GM23338 (cell line): ENCODE results near the gene FAM9A. TPM values are rescaled to one million over a fixed set of nuclear protein-coding genes. Genes with fewer than 3 reads are reported as not detected.

ENCODE experiments used
- ATAC-seq: fragments of 200-7000 bp; cut with Tn5 transposase; 3 replicates; pipeline ENCODE4 v1.9.1; 2020
- DNase-seq: peaks from one replicate; pipeline ENCODE4 v3.0.0-alpha.2; 2015; ENCODE audit warnings: low spot score
- H2AFZ ChIP-seq: fragments of 200-600 bp; sonication (generic); 2 replicates; pipeline ENCODE4 v1.8.0; 2016; ENCODE audit warnings: antibody characterized with exemption, mild to moderate bottlenecking, moderate library complexity
- H3F3A ChIP-seq: fragments of 200-600 bp; sonication (generic); replicated peaks from 2 replicates; pipeline ENCODE4 v1.8.0; 2017; ENCODE audit warnings: antibody characterized with exemption, mixed run types, low read depth
- H3K27ac ChIP-seq: fragments of 200-600 bp; sonication (generic); 2 replicates; pipeline ENCODE4 v1.6.1; 2016; ENCODE audit warnings: low read depth
- H3K27me3 ChIP-seq: fragments of 200-600 bp; sonication (generic); 2 replicates; pipeline ENCODE4 v1.8.0; 2016; ENCODE audit warnings: mild to moderate bottlenecking, mixed run types, moderate library complexity; ENCODE audit not compliant: insufficient read depth
- H3K36me3 ChIP-seq: fragments of 200-600 bp; sonication (generic); 2 replicates; pipeline ENCODE4 v1.8.0; 2016; ENCODE audit warnings: mild to moderate bottlenecking; ENCODE audit not compliant: insufficient read depth
- H3K4me1 ChIP-seq: fragments of 200-600 bp; sonication (generic); 2 replicates; pipeline ENCODE4 v1.8.0; 2016; ENCODE audit warnings: mild to moderate bottlenecking, moderate library complexity; ENCODE audit not compliant: insufficient read depth
- H3K4me2 ChIP-seq: fragments of 200-600 bp; sonication (generic); 2 replicates; pipeline ENCODE4 v1.7.1; 2017; ENCODE audit warnings: mixed run types
- H3K4me3 ChIP-seq: fragments of 200-600 bp; sonication (generic); 2 replicates; pipeline ENCODE4 v1.6.1; 2016; ENCODE audit warnings: mixed run types
- H3K79me2 ChIP-seq: fragments of 200-600 bp; sonication (generic); replicated peaks from 2 replicates; pipeline ENCODE4 v1.8.0; 2017; ENCODE audit warnings: mild to moderate bottlenecking; ENCODE audit not compliant: insufficient read depth
- H3K9me2 ChIP-seq: fragments of 200-600 bp; sonication (generic); 2 replicates; pipeline ENCODE4 v1.8.0; 2017; ENCODE audit not compliant: insufficient read depth
- H4K20me1 ChIP-seq: fragments of 200-600 bp; sonication (generic); replicated peaks from 2 replicates; pipeline ENCODE4 v1.8.0; 2017; ENCODE audit warnings: mild to moderate bottlenecking; ENCODE audit not compliant: insufficient read depth
- H3K27ac Mint-ChIP-seq: 2 replicates; pipeline ENCODE4 v1.8.0; 2020; ENCODE audit warnings: inconsistent platforms, mild to moderate bottlenecking, moderate library complexity, mixed read lengths
- H3K27me3 Mint-ChIP-seq: 3 replicates; pipeline ENCODE4 v1.8.0; 2022; ENCODE audit warnings: low read depth, mild to moderate bottlenecking, moderate library complexity, mixed read lengths, inconsistent platforms; ENCODE audit not compliant: insufficient read depth, poor library complexity
- H3K36me3 Mint-ChIP-seq: 3 replicates; pipeline ENCODE4 v1.8.0; 2021; ENCODE audit warnings: low read depth, mild to moderate bottlenecking, inconsistent platforms, moderate library complexity, mixed read lengths
- H3K4me1 Mint-ChIP-seq: 3 replicates; pipeline ENCODE4 v1.8.0; 2020; ENCODE audit warnings: mild to moderate bottlenecking, inconsistent platforms, mixed read lengths
- H3K4me3 Mint-ChIP-seq: 3 replicates; pipeline ENCODE4 v1.8.0; 2021; ENCODE audit warnings: moderate library complexity, mild to moderate bottlenecking, inconsistent platforms, mixed read lengths
- H3K9me3 Mint-ChIP-seq: 3 replicates; pipeline ENCODE4 v1.8.0; 2020; ENCODE audit warnings: moderate library complexity, mild to moderate bottlenecking, inconsistent platforms, mixed read lengths
- CREB1 ChIP-seq: fragments of 250-450 bp; sonication (Bioruptor Pico); IDR thresholded peaks from 2 replicates; pipeline ENCODE4 v1.5.0; 2020; ENCODE audit warnings: low read depth, mild to moderate bottlenecking, moderate library complexity
- EZH2 ChIP-seq: fragments of 200-600 bp; sonication (generic); IDR thresholded peaks from one replicate; pipeline ENCODE4 v1.8.0; 2017; ENCODE audit warnings: antibody characterized with exemption, mild to moderate bottlenecking, low read depth; ENCODE audit not compliant: unreplicated experiment
- EZH2phosphoT487 ChIP-seq: fragments of 200-600 bp; sonication (generic); IDR thresholded peaks from one replicate; pipeline ENCODE4 v1.8.1; 2018; ENCODE audit warnings: antibody characterized with exemption; ENCODE audit not compliant: unreplicated experiment
- JUNB ChIP-seq: IDR thresholded peaks from one replicate; pipeline ENCODE4 v1.6.1; 2016; ENCODE audit warnings: antibody characterized with exemption; ENCODE audit not compliant: unreplicated experiment
- POLR2AphosphoS5 ChIP-seq: IDR thresholded peaks from 2 replicates; pipeline ENCODE4 v1.6.1; 2016; ENCODE audit warnings: antibody characterized with exemption, low read depth
- ZNF114 ChIP-seq: fragments of 250-450 bp; sonication (Bioruptor Pico); IDR thresholded peaks from 2 replicates; pipeline ENCODE4 v1.5.0; 2020; ENCODE audit warnings: mild to moderate bottlenecking, moderate library complexity
- ZNF331 ChIP-seq: fragments of 250-450 bp; sonication (Bioruptor Pico); IDR thresholded peaks from 2 replicates; pipeline ENCODE4 v1.5.0; 2020; ENCODE audit warnings: low read depth, mild to moderate bottlenecking, moderate library complexity
- polyA plus RNA-seq: library from polyadenylated mRNA; unstranded; fragments of >200 nt; fragmentation: Nextera tagmentation; extraction: Ambion mirVana; gene quantifications from 2 replicates; pipeline ENCODE4 v1.2.1, GENCODE V29; 2016
- total RNA-seq: library from RNA; depleted of rRNA; stranded (reverse); fragments of >200 nt; shearing (Covaris generic); gene quantifications from 2 replicates; pipeline ENCODE4 v1.2.3, GENCODE V29; 2014
- TF ChIP-seq, protein P1 (sequence below): IDR thresholded peaks from one replicate; pipeline ENCODE4 v1.6.1; 2018; ENCODE audit warnings: antibody characterized with exemption; ENCODE audit not compliant: unreplicated experiment
- TF ChIP-seq, protein P2 (sequence below): IDR thresholded peaks from 2 replicates; pipeline ENCODE4 v1.6.1; 2016; ENCODE audit warnings: antibody characterized with exemption
- TF ChIP-seq, protein P3 (sequence below), 2 experiments: fragments of 200-600 bp in 1 of 2; sonication (generic) in 1 of 2; conservative IDR thresholded peaks; 2 replicates each; pipeline versions ENCODE4 v1.5.1 to v1.6.1; 2016 to 2017; ENCODE audit warnings: antibody characterized with exemption in 2 of 2, low read depth in 2 of 2, mild to moderate bottlenecking in 2 of 2, moderate library complexity in 1 of 2
- TF ChIP-seq, protein P4 (sequence below): fragments of 250-450 bp; sonication (Bioruptor Pico); IDR thresholded peaks from 2 replicates; pipeline ENCODE4 v1.5.0; 2020; ENCODE audit warnings: mild to moderate bottlenecking, moderate library complexity

The FAM9A gene
- total and polyA plus RNA-seq, 2 experiments from 2014 or later = not detected

DNA sequence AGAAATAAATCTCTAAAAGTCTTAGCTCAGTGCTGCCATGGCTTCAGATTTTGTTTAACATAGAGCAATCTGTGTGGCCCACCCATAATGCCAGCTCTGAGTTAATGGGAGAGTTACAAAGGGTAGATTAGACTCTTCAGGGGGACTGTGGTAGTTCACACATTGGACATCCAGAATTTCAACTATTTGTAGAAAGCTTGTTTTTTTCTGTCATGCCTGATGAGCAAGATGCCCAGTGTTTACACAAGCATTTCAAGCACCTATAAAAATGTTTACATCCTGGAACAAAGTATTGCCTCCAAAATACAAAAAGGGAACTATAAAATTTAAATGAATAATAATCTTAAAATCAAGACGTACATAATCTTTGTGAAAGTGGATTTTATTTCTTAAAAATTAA, 43.0 kb upstream of the FAM9A start (continued):
- TF ChIP-seq, protein P1, sequence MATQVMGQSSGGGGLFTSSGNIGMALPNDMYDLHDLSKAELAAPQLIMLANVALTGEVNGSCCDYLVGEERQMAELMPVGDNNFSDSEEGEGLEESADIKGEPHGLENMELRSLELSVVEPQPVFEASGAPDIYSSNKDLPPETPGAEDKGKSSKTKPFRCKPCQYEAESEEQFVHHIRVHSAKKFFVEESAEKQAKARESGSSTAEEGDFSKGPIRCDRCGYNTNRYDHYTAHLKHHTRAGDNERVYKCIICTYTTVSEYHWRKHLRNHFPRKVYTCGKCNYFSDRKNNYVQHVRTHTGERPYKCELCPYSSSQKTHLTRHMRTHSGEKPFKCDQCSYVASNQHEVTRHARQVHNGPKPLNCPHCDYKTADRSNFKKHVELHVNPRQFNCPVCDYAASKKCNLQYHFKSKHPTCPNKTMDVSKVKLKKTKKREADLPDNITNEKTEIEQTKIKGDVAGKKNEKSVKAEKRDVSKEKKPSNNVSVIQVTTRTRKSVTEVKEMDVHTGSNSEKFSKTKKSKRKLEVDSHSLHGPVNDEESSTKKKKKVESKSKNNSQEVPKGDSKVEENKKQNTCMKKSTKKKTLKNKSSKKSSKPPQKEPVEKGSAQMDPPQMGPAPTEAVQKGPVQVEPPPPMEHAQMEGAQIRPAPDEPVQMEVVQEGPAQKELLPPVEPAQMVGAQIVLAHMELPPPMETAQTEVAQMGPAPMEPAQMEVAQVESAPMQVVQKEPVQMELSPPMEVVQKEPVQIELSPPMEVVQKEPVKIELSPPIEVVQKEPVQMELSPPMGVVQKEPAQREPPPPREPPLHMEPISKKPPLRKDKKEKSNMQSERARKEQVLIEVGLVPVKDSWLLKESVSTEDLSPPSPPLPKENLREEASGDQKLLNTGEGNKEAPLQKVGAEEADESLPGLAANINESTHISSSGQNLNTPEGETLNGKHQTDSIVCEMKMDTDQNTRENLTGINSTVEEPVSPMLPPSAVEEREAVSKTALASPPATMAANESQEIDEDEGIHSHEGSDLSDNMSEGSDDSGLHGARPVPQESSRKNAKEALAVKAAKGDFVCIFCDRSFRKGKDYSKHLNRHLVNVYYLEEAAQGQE = no peak
- TF ChIP-seq ZNF114 (CRISPR knock-in tag) = no peak
- TF ChIP-seq ZNF331 (CRISPR knock-in tag) = no peak
- no peak for TF ChIP-seq EZH2
- no peak for TF ChIP-seq EZH2phosphoT487
- TF ChIP-seq JUNB = no peak
- TF ChIP-seq POLR2AphosphoS5 = no peak
- TF ChIP-seq, protein P2, sequence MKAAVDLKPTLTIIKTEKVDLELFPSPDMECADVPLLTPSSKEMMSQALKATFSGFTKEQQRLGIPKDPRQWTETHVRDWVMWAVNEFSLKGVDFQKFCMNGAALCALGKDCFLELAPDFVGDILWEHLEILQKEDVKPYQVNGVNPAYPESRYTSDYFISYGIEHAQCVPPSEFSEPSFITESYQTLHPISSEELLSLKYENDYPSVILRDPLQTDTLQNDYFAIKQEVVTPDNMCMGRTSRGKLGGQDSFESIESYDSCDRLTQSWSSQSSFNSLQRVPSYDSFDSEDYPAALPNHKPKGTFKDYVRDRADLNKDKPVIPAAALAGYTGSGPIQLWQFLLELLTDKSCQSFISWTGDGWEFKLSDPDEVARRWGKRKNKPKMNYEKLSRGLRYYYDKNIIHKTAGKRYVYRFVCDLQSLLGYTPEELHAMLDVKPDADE = no peak
- TF ChIP-seq, protein P3, sequence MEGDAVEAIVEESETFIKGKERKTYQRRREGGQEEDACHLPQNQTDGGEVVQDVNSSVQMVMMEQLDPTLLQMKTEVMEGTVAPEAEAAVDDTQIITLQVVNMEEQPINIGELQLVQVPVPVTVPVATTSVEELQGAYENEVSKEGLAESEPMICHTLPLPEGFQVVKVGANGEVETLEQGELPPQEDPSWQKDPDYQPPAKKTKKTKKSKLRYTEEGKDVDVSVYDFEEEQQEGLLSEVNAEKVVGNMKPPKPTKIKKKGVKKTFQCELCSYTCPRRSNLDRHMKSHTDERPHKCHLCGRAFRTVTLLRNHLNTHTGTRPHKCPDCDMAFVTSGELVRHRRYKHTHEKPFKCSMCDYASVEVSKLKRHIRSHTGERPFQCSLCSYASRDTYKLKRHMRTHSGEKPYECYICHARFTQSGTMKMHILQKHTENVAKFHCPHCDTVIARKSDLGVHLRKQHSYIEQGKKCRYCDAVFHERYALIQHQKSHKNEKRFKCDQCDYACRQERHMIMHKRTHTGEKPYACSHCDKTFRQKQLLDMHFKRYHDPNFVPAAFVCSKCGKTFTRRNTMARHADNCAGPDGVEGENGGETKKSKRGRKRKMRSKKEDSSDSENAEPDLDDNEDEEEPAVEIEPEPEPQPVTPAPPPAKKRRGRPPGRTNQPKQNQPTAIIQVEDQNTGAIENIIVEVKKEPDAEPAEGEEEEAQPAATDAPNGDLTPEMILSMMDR (conservative IDR thresholded peaks at IDR 0.05; ENCODE audit: low read depth in 2 of 2) = no peak
- TF ChIP-seq CREB1 (CRISPR knock-in tag) = no peak

DNA sequence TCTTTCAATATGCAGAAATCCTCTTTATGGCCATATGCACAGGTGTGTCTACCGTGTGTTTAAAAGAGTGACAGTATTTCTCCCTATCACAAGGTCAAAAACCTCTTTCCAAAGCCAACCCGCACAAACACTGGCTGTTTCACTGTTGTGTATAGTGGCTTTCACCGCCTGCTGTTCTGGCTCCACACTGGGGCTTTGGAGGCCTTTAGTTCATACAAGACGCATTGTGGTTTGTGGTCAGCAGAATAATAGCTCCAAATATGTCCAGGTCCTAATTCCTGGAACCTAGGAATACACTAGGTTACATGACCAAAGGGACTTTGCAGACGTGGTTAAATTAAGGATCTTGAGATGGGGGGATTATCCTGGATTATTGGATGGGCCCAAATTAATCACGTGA, 40.7 kb upstream of the FAM9A start:
- Histone ChIP-seq H3K27ac (no peak overlapping the region), H3K27me3 (no peaks in the 10 kb centered on the region), H3K4me1 (no peaks in the 10 kb centered on the region), H3F3A (no peaks in the 10 kb centered on the region), H3K36me3 (no peaks in the 10 kb centered on the region), H3K4me2 (no peak overlapping the region), H3K9me2 (no peaks in the 10 kb centered on the region), H3K79me2 (no peaks in the 10 kb centered on the region), H4K20me1 (no peaks in the 10 kb centered on the region), H3K4me3 (no peak overlapping the region), H2AFZ (no peak overlapping the region)
- Mint-ChIP-seq H3K4me1 (no peaks in the 10 kb centered on the region), H3K36me3 (no peaks in the 10 kb centered on the region), H3K27ac (no peak overlapping the region), H3K9me3 (no peaks in the 10 kb centered on the region), H3K27me3 (peaks cover 1% of the 10 kb centered on the region), H3K4me3 (no peak overlapping the region)
- ATAC-seq = no peak
- no peak for DNase-seq
- TF ChIP-seq, protein P4, sequence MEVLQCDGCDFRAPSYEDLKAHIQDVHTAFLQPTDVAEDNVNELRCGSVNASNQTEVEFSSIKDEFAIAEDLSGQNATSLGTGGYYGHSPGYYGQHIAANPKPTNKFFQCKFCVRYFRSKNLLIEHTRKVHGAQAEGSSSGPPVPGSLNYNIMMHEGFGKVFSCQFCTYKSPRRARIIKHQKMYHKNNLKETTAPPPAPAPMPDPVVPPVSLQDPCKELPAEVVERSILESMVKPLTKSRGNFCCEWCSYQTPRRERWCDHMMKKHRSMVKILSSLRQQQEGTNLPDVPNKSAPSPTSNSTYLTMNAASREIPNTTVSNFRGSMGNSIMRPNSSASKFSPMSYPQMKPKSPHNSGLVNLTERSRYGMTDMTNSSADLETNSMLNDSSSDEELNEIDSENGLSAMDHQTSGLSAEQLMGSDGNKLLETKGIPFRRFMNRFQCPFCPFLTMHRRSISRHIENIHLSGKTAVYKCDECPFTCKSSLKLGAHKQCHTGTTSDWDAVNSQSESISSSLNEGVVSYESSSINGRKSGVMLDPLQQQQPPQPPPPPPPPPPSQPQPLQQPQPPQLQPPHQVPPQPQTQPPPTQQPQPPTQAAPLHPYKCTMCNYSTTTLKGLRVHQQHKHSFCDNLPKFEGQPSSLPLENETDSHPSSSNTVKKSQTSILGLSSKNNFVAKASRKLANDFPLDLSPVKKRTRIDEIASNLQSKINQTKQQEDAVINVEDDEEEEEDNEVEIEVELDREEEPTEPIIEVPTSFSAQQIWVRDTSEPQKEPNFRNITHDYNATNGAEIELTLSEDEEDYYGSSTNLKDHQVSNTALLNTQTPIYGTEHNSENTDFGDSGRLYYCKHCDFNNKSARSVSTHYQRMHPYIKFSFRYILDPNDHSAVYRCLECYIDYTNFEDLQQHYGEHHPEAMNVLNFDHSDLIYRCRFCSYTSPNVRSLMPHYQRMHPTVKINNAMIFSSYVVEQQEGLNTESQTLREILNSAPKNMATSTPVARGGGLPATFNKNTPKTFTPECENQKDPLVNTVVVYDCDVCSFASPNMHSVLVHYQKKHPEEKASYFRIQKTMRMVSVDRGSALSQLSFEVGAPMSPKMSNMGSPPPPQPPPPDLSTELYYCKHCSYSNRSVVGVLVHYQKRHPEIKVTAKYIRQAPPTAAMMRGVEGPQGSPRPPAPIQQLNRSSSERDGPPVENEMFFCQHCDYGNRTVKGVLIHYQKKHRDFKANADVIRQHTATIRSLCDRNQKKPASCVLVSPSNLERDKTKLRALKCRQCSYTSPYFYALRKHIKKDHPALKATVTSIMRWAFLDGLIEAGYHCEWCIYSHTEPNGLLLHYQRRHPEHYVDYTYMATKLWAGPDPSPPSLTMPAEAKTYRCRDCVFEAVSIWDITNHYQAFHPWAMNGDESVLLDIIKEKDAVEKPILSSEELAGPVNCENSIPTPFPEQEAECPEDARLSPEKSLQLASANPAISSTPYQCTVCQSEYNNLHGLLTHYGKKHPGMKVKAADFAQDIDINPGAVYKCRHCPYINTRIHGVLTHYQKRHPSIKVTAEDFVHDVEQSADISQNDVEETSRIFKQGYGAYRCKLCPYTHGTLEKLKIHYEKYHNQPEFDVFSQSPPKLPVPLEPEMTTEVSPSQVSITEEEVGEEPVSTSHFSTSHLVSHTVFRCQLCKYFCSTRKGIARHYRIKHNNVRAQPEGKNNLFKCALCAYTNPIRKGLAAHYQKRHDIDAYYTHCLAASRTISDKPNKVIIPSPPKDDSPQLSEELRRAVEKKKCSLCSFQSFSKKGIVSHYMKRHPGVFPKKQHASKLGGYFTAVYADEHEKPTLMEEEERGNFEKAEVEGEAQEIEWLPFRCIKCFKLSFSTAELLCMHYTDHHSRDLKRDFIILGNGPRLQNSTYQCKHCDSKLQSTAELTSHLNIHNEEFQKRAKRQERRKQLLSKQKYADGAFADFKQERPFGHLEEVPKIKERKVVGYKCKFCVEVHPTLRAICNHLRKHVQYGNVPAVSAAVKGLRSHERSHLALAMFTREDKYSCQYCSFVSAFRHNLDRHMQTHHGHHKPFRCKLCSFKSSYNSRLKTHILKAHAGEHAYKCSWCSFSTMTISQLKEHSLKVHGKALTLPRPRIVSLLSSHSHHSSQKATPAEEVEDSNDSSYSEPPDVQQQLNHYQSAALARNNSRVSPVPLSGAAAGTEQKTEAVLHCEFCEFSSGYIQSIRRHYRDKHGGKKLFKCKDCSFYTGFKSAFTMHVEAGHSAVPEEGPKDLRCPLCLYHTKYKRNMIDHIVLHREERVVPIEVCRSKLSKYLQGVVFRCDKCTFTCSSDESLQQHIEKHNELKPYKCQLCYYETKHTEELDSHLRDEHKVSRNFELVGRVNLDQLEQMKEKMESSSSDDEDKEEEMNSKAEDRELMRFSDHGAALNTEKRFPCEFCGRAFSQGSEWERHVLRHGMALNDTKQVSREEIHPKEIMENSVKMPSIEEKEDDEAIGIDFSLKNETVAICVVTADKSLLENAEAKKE (CRISPR knock-in tag) = no peak
- TF ChIP-seq, protein P3 (conservative IDR thresholded peaks at IDR 0.05; ENCODE audit: low read depth in 2 of 2) = no peak
- no peak for TF ChIP-seq CREB1 (CRISPR knock-in tag)
